Measurements from ENCODE around the gene NEK4. TPM values are rescaled to one million over a fixed set of nuclear protein-coding genes. Genes with fewer than 3 reads are reported as not detected.

NEK4 gene
- total and polyA plus RNA-seq, 2 of the 13 experiments (the other 11 are each of a cell fraction or from before 2014, with no cell fraction given) = 16.5 to 38.0 TPM

GRCh38 chr3:52794612-52795099 lies 23.9 kb upstream of the NEK4 start, which contains the start of gene ITIH3 (continued):
- TF ChIP-seq ZNF784 (CRISPR knock-in tag; IDR thresholded peaks at IDR 0.05; ENCODE audit: borderline replicate concordance) (peak; percentile 35; the same call in 1 of the 2 replicates), NPAS2 (CRISPR knock-in tag; IDR thresholded peaks at IDR 0.05; ENCODE audit: borderline replicate concordance) (no peak), ZNF609 (CRISPR knock-in tag; IDR thresholded peaks at IDR 0.05; ENCODE audit: borderline replicate concordance) (no peak), DR1 (CRISPR knock-in tag; IDR thresholded peaks at IDR 0.05) (peak; percentile 86), MLLT10 (CRISPR knock-in tag; IDR thresholded peaks at IDR 0.05) (no peak), ZNF770 (CRISPR knock-in tag; IDR thresholded peaks at IDR 0.05) (peak; percentile 74), ZNF382 (CRISPR knock-in tag; IDR thresholded peaks at IDR 0.05; ENCODE audit: borderline replicate concordance) (no peak), HNRNPL (IDR thresholded peaks at IDR 0.05; ENCODE audit: low read depth, low read length) (peak; percentile 91), ELF1 (CRISPR knock-in tag; IDR thresholded peaks at IDR 0.05) (no peak; the same call in 1 of the 2 replicates), ZNF782 (CRISPR knock-in tag; IDR thresholded peaks at IDR 0.05; ENCODE audit: borderline replicate concordance) (no peak), ZNF768 (CRISPR knock-in tag; IDR thresholded peaks at IDR 0.05) (peak; percentile 46), CCDC6 (CRISPR knock-in tag; IDR thresholded peaks at IDR 0.05) (peak; percentile 55; the same call in 1 of the 2 replicates), ATF7-NPFF (CRISPR knock-in tag; IDR thresholded peaks at IDR 0.05; ENCODE audit: low read depth) (peak; percentile 20; the same call in 1 of the 2 replicates), SALL2 (CRISPR knock-in tag; IDR thresholded peaks at IDR 0.05) (no peak), RARG (CRISPR knock-in tag; IDR thresholded peaks at IDR 0.05; ENCODE audit: low read depth) (no peak), EED (CRISPR knock-in tag; IDR thresholded peaks at IDR 0.05) (0 out of 2 replicates have a peak, but pooled peaks have one; percentile 44), ZBTB39 (CRISPR knock-in tag; IDR thresholded peaks at IDR 0.05) (no peak)
- TF ChIP-seq, protein P1, sequence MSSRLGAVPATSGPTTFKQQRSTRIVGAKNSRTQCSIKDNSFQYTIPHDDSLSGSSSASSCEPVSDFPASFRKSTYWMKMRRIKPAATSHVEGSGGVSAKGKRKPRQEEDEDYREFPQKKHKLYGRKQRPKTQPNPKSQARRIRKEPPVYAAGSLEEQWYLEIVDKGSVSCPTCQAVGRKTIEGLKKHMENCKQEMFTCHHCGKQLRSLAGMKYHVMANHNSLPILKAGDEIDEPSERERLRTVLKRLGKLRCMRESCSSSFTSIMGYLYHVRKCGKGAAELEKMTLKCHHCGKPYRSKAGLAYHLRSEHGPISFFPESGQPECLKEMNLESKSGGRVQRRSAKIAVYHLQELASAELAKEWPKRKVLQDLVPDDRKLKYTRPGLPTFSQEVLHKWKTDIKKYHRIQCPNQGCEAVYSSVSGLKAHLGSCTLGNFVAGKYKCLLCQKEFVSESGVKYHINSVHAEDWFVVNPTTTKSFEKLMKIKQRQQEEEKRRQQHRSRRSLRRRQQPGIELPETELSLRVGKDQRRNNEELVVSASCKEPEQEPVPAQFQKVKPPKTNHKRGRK (CRISPR knock-in tag; IDR thresholded peaks at IDR 0.05) = no peak

Measured in HepG2 (cell line).